ENCODE measurements around the gene ALDH3B2.
"Not testable (repeated sequence)": the region's sequence is repeated elsewhere in the genome, so short reads cannot be mapped to it uniquely, and the experiment has no call there.

- not testable (repeated sequence) for TF ChIP-seq POLR2AphosphoS5, CTCF (IDR thresholded peaks at IDR 0.05)
Measured at GRCh38 chr11:67711212-67711611, 36.8 kb upstream of the ALDH3B2 start.

All from gastroesophageal sphincter (tissue), 3 donors.